Measurements from ENCODE around the gene EFHC1.
A peak's percentile ranks its signal among the peaks of the same experiment; 100 is the strongest.

The EFHC1 gene

GRCh38 chr6:52503323-52503747, 83.2 kb downstream of the EFHC1 start:
- DNase-seq (ENCODE audit: low read depth), result no peak

- peak; percentile 79 for DNase-seq (ENCODE audit: low read depth)
Observed at GRCh38 chr6:52503851-52504781, 84.0 kb downstream of the EFHC1 start.

- DNase-seq (ENCODE audit: low read depth), result no peak
Observed at GRCh38 chr6:52504782-52505136, 84.6 kb downstream of the EFHC1 start.

- no peak for DNase-seq (ENCODE audit: low read depth)
Observed at GRCh38 chr6:52505726-52506409, 85.7 kb downstream of the EFHC1 start.

GRCh38 chr6:52506476-52506875, 86.3 kb downstream of the EFHC1 start:
- no peak for DNase-seq (ENCODE audit: low read depth)

GRCh38 chr6:52507557-52508260, 87.6 kb downstream of the EFHC1 start:
- peak; percentile 83 for DNase-seq (ENCODE audit: low read depth)

- DNase-seq (ENCODE audit: low read depth), result no peak
Observed at GRCh38 chr6:52508261-52508739, 88.2 kb downstream of the EFHC1 start.

- DNase-seq (ENCODE audit: low read depth), result peak; percentile 59
Observed at GRCh38 chr6:52509281-52510212, 89.4 kb downstream of the EFHC1 start.

- no peak for DNase-seq (ENCODE audit: low read depth)
Observed at GRCh38 chr6:52510213-52510562, 90.0 kb downstream of the EFHC1 start.

- DNase-seq (ENCODE audit: low read depth), result no peak
Observed at GRCh38 chr6:52511163-52511562, 91.0 kb downstream of the EFHC1 start.

- no peak for DNase-seq (ENCODE audit: low read depth)
Observed at GRCh38 chr6:52511572-52512151, 91.5 kb downstream of the EFHC1 start.

GRCh38 chr6:52512199-52512598, 92.1 kb downstream of the EFHC1 start:
- DNase-seq (ENCODE audit: low read depth), result peak; percentile 79

GRCh38 chr6:52513464-52513863, 93.3 kb downstream of the EFHC1 start:
- no peak for DNase-seq (ENCODE audit: low read depth)

- no peak for DNase-seq (ENCODE audit: low read depth)
Observed at GRCh38 chr6:52513896-52514295, 93.8 kb downstream of the EFHC1 start.

- DNase-seq (ENCODE audit: low read depth), result peak; percentile 78
Observed at GRCh38 chr6:52514514-52514913, 94.4 kb downstream of the EFHC1 start.

- no peak for DNase-seq (ENCODE audit: low read depth)
Observed at GRCh38 chr6:52515219-52515960, 95.2 kb downstream of the EFHC1 start.

GRCh38 chr6:52516269-52516668, 96.1 kb downstream of the EFHC1 start:
- no peak for DNase-seq (ENCODE audit: low read depth)

GRCh38 chr6:52516943-52517342, 96.8 kb downstream of the EFHC1 start:
- no peak for DNase-seq (ENCODE audit: low read depth)

GRCh38 chr6:52517502-52518278, 97.5 kb downstream of the EFHC1 start:
- DNase-seq (ENCODE audit: low read depth), result peak; percentile 94
